CD4-positive, CD25-positive, alpha-beta regulatory T cell (primary cell): ENCODE measurements around the gene TRPC4AP. TPM values are rescaled to one million over a fixed set of nuclear protein-coding genes. Genes with fewer than 3 reads are reported as not detected.

Experiments used
- ATAC-seq, 2 donors: fragments of 150-1000 bp; cut with Tn5 transposase; one replicate each; pipeline ENCODE4 v1.10.0; 2021; ENCODE audit warnings: low read depth in 2 of 2, moderate number of reproducible peaks in 2 of 2, moderate library complexity in 1 of 2
- DNase-seq, 3 donors: peaks; one replicate each; pipeline versions ENCODE4 v3.0.0 to v3.0.0-alpha.2; 2012 to 2022; ENCODE audit warnings: mixed read lengths in 1 of 3
- H3K27ac ChIP-seq: one replicate; pipeline ENCODE4 v1.7.0; 2013; ENCODE audit warnings: mild to moderate bottlenecking, low read length; ENCODE audit not compliant: insufficient read depth, poor library complexity, severe bottlenecking
- H3K27me3 ChIP-seq: one replicate; pipeline ENCODE4 v1.7.0; 2013; ENCODE audit warnings: low read length; ENCODE audit not compliant: control insufficient read depth, insufficient read depth
- H3K36me3 ChIP-seq: one replicate; pipeline ENCODE4 v1.7.0; 2013; ENCODE audit warnings: mild to moderate bottlenecking, low read length, moderate library complexity; ENCODE audit not compliant: control insufficient read depth, insufficient read depth
- H3K4me1 ChIP-seq: 2 replicates; pipeline ENCODE4 v1.7.0; 2013; ENCODE audit warnings: mild to moderate bottlenecking, low read length; ENCODE audit not compliant: insufficient read depth, control insufficient read depth, poor library complexity, severe bottlenecking
- H3K4me3 ChIP-seq: one replicate; pipeline ENCODE4 v1.7.0; 2013; ENCODE audit warnings: low read depth, mild to moderate bottlenecking, low read length, moderate library complexity
- H3K9me3 ChIP-seq, 2 experiments: 1 replicate in 1 of 2; 2 replicates in 1 of 2; pipeline ENCODE4 v1.7.0; 2013; ENCODE audit warnings: low read length in 2 of 2, mild to moderate bottlenecking in 1 of 2, moderate library complexity in 1 of 2; ENCODE audit not compliant: control insufficient read depth in 2 of 2
- H3K27ac Mint-ChIP-seq, 3 donors: one replicate each; pipeline ENCODE4 v1.8.0; 2020 to 2022; ENCODE audit warnings: mild to moderate bottlenecking in 3 of 3, mixed read lengths in 3 of 3, moderate library complexity in 2 of 3
- H3K27me3 Mint-ChIP-seq: one replicate; pipeline ENCODE4 v1.8.0; 2022; ENCODE audit warnings: mild to moderate bottlenecking, mixed read lengths
- H3K36me3 Mint-ChIP-seq: one replicate; pipeline ENCODE4 v1.8.0; 2020; ENCODE audit warnings: mixed read lengths
- H3K4me1 Mint-ChIP-seq, 4 donors: one replicate each; pipeline ENCODE4 v1.8.0; 2020 to 2022; ENCODE audit warnings: mixed read lengths in 4 of 4, mild to moderate bottlenecking in 1 of 4
- H3K4me3 Mint-ChIP-seq, 4 donors: one replicate each; pipeline ENCODE4 v1.8.0; 2020 to 2022; ENCODE audit warnings: mild to moderate bottlenecking in 4 of 4, mixed read lengths in 4 of 4, moderate library complexity in 3 of 4
- H3K9me3 Mint-ChIP-seq, 7 donors: one replicate each; pipeline ENCODE4 v1.8.0; 2020 to 2022; ENCODE audit warnings: mixed read lengths in 7 of 7, mild to moderate bottlenecking in 3 of 7, moderate library complexity in 2 of 7
- polyA plus RNA-seq, 4 donors: library from polyadenylated mRNA; unstranded; fragments of 300-500 nt; fragmentation: Illumina TruSeq; gene quantifications; one replicate each; pipeline ENCODE4 v1.2.3, GENCODE V29; 2021
- total RNA-seq: library from RNA; stranded (reverse); gene quantifications from one replicate; pipeline ENCODE4 v1.2.3, GENCODE V29; 2022

TRPC4AP gene
- total and polyA plus RNA-seq, 5 donors from 2014 or later = 58.7 to 76.4 (median 61.2) TPM

DNA sequence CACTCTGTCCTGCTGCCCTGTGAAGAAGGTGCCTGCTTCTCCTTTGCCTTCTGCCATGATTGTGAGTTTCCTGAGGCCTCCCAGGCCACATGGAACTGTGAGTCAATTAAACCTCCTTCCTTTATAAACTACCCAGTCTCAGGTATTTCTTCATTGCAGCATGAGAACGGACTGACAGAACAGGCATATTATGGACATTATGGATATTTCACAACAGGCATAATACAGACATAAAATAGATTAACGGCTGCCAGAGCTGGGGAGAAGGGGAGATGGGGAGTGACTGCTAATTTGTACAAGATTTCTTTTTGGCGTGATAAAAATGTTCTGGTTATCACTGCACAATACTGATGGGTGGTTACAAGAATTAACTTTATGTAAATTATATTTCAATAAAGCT lies 29.4 kb downstream of the TRPC4AP start:
- H3K36me3 ChIP-seq = peaks cover 31% of the 10 kb centered on the region

DNA sequence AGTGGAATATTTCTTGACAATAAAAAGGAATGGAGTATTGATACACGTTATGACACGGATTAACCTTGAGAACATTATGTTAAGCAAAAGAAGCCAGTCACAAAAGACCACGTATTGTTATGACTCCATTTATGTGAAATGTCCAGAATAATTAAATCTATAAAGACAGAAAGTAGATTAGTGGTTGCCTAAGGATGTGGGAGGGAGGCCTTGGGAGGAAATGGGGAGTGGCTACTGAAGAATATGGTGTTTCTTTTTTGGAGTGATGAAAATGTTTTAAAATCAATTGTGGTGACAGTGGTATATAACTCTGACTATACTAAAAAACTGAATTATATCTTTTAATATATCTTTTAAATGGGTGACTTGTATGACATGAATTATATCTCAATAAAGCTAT lies 30.1 kb downstream of the TRPC4AP start:
- no peak for ATAC-seq
- peak overlapping the region in 1 of 4 donors; percentile 49 for H3K4me3 Mint-ChIP-seq
- peaks cover 48% of the 10 kb centered on the region for H3K36me3 Mint-ChIP-seq

More for the DNA sequence above, 29.4 kb downstream of the TRPC4AP start:
- Histone ChIP-seq H3K27me3 (no peaks in the 10 kb centered on the region), H3K27ac (no peak overlapping the region), H3K9me3 (no peaks in the 10 kb centered on the region), H3K4me1 (peaks cover 15% of the 10 kb centered on the region), H3K4me3 (no peak overlapping the region)
- H3K36me3 Mint-ChIP-seq = peaks cover 52% of the 10 kb centered on the region
- H3K4me1 Mint-ChIP-seq = peaks cover 64 to 85% (median 69%) of the 10 kb centered on the region in 4 donors
- H3K27me3 Mint-ChIP-seq = no peaks in the 10 kb centered on the region
- H3K4me3 Mint-ChIP-seq = peak overlapping the region in 1 of 4 donors; percentile 49
- no peak overlapping the region for H3K27ac Mint-ChIP-seq
- DNase-seq (no peak), ATAC-seq (no peak)
- H3K9me3 Mint-ChIP-seq = peaks cover 0 to 2% (median 0%) of the 10 kb centered on the region in 7 donors

DNA sequence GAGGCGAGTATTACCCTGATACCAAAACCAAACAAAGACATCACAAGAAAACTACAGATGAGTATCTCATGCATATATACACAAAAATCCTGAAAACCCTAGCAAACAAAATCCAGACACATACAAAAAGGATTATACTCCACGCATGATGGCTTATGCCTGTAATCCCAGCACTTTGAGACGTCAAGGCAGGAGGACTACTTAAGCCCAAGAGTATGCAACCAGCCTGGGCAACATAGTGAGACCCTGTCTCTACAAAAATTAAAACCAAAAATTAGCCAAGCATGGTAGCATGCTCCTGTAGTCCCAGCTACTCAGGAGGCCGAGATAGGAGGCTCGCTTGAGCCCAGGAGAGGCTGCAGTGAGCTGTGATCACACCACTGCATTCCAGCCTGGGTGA lies 32.4 kb downstream of the TRPC4AP start:
- Histone ChIP-seq H3K27ac (no peak overlapping the region), H3K4me1 (peaks cover 23% of the 10 kb centered on the region), H3K9me3 (no peaks in the 10 kb centered on the region), H3K36me3 (peaks cover 24% of the 10 kb centered on the region), H3K4me3 (no peak overlapping the region), H3K27me3 (no peaks in the 10 kb centered on the region)
- DNase-seq = no peak
- no peak for ATAC-seq
- Mint-ChIP-seq H3K27ac (no peak overlapping the region), H3K27me3 (no peaks in the 10 kb centered on the region), H3K4me1 (peaks cover 58 to 75% (median 68%) of the 10 kb centered on the region in 4 donors), H3K36me3 (peaks cover 47% of the 10 kb centered on the region), H3K9me3 (peaks cover 0 to 2% (median 0%) of the 10 kb centered on the region in 7 donors), H3K4me3 (peak overlapping the region in 1 of 4 donors; percentile 39)

More for the DNA sequence above, 30.1 kb downstream of the TRPC4AP start:
- no peaks in the 10 kb centered on the region for H3K27me3 ChIP-seq
- H3K27me3 Mint-ChIP-seq = no peaks in the 10 kb centered on the region
- no peak overlapping the region for H3K27ac Mint-ChIP-seq
- peaks cover 15% of the 10 kb centered on the region for H3K4me1 ChIP-seq
- H3K4me3 ChIP-seq = no peak overlapping the region
- no peak for DNase-seq
- H3K9me3 Mint-ChIP-seq = peaks cover 0 to 2% (median 0%) of the 10 kb centered on the region in 7 donors
- H3K27ac ChIP-seq = no peak overlapping the region
- peaks cover 26% of the 10 kb centered on the region for H3K36me3 ChIP-seq
- no peaks in the 10 kb centered on the region for H3K9me3 ChIP-seq
- H3K4me1 Mint-ChIP-seq = peaks cover 60 to 80% (median 72%) of the 10 kb centered on the region in 4 donors

DNA sequence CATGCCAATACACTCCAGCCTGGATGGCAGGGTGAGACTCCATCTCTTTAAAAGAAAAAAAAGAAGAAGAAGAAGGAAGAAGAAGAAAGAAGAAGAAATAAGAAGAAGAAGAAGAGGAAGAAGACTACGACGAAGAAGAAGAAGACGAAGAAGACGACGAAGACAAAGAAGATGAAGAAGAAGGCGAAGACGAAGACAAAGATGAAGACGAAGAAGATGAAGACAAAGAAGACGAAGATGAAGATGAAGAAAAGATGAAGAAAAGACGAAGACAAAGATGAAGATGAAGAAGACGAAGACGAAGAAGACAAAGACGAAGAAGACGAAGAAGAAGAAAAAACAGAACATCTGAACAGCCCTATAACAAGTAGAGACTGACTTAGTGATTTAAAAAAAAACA lies 33.0 kb downstream of the TRPC4AP start:
- Histone ChIP-seq H3K4me3 (no peak overlapping the region), H3K27me3 (no peaks in the 10 kb centered on the region), H3K4me1 (peaks cover 20% of the 10 kb centered on the region), H3K36me3 (peaks cover 27% of the 10 kb centered on the region), H3K9me3 (no peaks in the 10 kb centered on the region), H3K27ac (no peak overlapping the region)
- peaks cover 53% of the 10 kb centered on the region for H3K36me3 Mint-ChIP-seq
- ATAC-seq (no peak), DNase-seq (no peak)
- H3K27me3 Mint-ChIP-seq = no peaks in the 10 kb centered on the region
- H3K4me3 Mint-ChIP-seq = peak overlapping the region in 1 of 4 donors; percentile 39
- peaks cover 0 to 2% (median 0%) of the 10 kb centered on the region in 7 donors for H3K9me3 Mint-ChIP-seq
- H3K27ac Mint-ChIP-seq = no peak overlapping the region
- peaks cover 59 to 73% (median 68%) of the 10 kb centered on the region in 4 donors for H3K4me1 Mint-ChIP-seq

DNA sequence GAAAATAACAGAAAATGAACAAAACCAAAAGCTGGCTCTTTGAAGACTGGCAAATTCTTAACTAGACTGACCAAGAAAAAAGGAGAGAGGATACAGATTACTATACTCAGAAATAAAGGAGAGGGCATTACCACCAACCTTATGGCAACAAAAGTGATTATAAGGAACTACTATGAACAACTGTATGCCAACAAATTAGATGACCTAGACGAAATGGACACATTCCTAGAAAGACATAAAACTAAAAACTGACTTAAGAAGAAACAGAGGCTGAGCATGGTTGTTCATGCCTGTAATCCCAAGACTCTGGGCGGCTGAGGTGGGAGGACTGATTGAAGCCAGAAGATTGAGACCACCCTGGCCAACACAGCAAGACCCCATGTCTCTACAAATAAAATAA lies 33.5 kb downstream of the TRPC4AP start:
- peaks cover 53% of the 10 kb centered on the region for H3K36me3 Mint-ChIP-seq
- no peaks in the 10 kb centered on the region for H3K27me3 ChIP-seq
- H3K4me3 Mint-ChIP-seq = peak overlapping the region in 1 of 4 donors; percentile 58
- peaks cover 59 to 68% (median 63%) of the 10 kb centered on the region in 4 donors for H3K4me1 Mint-ChIP-seq
- H3K27ac ChIP-seq = no peak overlapping the region
- peaks cover 32% of the 10 kb centered on the region for H3K36me3 ChIP-seq
- H3K27me3 Mint-ChIP-seq = no peaks in the 10 kb centered on the region
- H3K27ac Mint-ChIP-seq = no peak overlapping the region
- H3K9me3 ChIP-seq = no peaks in the 10 kb centered on the region
- DNase-seq (no peak), ATAC-seq (no peak)
- no peak overlapping the region for H3K4me3 ChIP-seq
- peaks cover 0 to 2% (median 0%) of the 10 kb centered on the region in 7 donors for H3K9me3 Mint-ChIP-seq
- peaks cover 20% of the 10 kb centered on the region for H3K4me1 ChIP-seq

DNA sequence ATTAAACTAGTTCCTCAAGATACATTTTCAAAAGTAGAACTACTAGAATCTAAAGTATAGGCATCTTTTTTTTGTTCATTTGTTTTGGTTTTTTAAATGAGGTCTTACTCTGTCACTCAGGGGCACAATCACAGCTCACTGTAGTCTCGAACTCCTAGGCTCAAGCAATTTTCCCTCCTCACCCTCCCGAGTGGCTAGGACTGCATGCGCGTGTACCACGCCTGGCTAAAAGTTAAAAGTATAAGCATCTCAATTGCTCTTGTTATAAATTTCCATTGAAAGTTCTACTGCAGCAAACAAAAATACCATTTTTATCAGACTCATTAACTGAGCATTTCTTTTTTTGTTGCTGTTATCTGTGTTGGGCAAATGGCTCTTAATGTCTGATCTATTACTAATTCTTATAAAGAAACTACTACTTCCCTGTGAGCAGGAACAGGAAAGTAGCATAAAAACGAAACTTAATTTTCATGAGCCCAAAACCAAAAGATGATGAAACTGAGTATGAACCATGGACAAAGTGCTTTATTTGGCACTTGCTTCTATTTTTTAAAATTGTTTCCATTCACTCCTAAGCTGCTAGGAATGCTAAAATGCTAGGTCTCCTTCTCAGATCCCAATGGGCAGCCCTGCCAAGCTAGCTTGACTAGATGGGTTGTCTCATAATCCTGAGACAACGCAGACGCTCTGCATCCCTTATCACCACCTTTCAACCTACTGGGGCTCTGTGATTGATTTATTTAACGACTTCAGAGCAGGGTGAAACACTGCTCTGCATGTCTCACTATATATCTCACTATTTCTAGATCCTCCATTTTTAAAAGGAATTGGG lies 36.9 kb downstream of the TRPC4AP start:
- ATAC-seq (peak in 1 of 2 donors; percentile 79), DNase-seq (peak in 1 of 3 donors; percentile 29)
- Mint-ChIP-seq H3K27ac (peak overlapping the region; percentile 80 to 91 (median 89)), H3K27me3 (no peaks in the 10 kb centered on the region), H3K4me1 (peaks cover 36 to 51% (median 43%) of the 10 kb centered on the region in 4 donors), H3K36me3 (peaks cover 36% of the 10 kb centered on the region), H3K4me3 (peak overlapping the region in 2 of 4 donors; percentile 23 to 73), H3K9me3 (peaks cover 0 to 2% (median 0%) of the 10 kb centered on the region in 7 donors)
- peak overlapping the region; percentile 73 for H3K4me3 ChIP-seq
- peaks cover 10% of the 10 kb centered on the region for H3K4me1 ChIP-seq
- H3K36me3 ChIP-seq = peaks cover 30% of the 10 kb centered on the region
- peak overlapping the region; percentile 36 for H3K27ac ChIP-seq
- H3K9me3 ChIP-seq = no peaks in the 10 kb centered on the region
- H3K27me3 ChIP-seq = no peaks in the 10 kb centered on the region

DNA sequence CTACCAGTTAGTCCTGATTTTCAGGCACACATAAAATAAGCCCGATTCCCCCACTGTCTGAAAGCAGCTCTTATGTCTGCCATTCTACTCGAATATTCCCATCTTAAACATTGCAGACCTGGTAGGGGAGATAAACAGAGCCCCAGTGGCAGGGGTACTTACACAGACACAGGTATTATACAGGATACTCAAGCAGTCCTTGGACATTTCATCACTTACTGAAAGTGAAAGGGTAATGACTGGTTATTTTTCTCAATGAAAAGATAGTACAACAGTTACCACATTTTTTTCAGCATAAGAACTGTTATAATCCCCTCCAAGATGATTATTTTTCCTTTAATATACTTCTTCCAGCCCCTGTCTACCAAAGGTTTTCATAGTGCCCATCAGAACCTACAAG lies 37.8 kb downstream of the TRPC4AP start:
- DNase-seq (peak in 1 of 3 donors; percentile 9), ATAC-seq (no peak)
- Histone ChIP-seq H3K27me3 (no peaks in the 10 kb centered on the region), H3K9me3 (no peaks in the 10 kb centered on the region), H3K4me1 (peaks cover 10% of the 10 kb centered on the region), H3K4me3 (no peak overlapping the region), H3K27ac (no peak overlapping the region), H3K36me3 (peaks cover 34% of the 10 kb centered on the region)
- peak overlapping the region in 2 of 4 donors; percentile 10 to 38 for H3K4me3 Mint-ChIP-seq
- no peaks in the 10 kb centered on the region for H3K27me3 Mint-ChIP-seq
- H3K4me1 Mint-ChIP-seq = peaks cover 32 to 51% (median 39%) of the 10 kb centered on the region in 4 donors
- peaks cover 0 to 2% (median 0%) of the 10 kb centered on the region in 7 donors for H3K9me3 Mint-ChIP-seq
- H3K36me3 Mint-ChIP-seq = peaks cover 33% of the 10 kb centered on the region
- peak overlapping the region in 1 of 3 donors; percentile 91 for H3K27ac Mint-ChIP-seq
